ENCODE data around the gene IBTK.

DNA sequence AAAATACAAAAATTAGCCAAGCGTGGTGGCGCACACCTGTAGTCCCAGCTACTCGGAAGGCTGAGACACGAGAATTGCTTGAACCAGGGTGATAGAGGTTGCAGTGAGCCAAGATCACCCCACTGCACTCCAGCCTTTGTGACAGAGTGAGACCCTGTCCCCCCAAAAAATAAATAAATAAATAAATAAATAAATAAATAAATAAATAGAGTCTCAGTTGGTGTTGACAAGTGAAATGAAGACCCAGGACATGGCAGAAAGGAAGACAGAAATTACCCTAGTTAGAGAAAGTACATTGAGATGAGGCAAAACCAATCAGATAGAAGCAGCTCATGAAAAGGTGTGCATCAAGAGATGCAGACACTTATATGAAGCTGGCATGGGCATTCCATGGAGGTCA is 105.0 kb downstream of the IBTK start:
- TF ChIP-seq POLR2AphosphoS5 (IDR thresholded peaks at IDR 0.05), result no peak
- TF ChIP-seq, protein P1, sequence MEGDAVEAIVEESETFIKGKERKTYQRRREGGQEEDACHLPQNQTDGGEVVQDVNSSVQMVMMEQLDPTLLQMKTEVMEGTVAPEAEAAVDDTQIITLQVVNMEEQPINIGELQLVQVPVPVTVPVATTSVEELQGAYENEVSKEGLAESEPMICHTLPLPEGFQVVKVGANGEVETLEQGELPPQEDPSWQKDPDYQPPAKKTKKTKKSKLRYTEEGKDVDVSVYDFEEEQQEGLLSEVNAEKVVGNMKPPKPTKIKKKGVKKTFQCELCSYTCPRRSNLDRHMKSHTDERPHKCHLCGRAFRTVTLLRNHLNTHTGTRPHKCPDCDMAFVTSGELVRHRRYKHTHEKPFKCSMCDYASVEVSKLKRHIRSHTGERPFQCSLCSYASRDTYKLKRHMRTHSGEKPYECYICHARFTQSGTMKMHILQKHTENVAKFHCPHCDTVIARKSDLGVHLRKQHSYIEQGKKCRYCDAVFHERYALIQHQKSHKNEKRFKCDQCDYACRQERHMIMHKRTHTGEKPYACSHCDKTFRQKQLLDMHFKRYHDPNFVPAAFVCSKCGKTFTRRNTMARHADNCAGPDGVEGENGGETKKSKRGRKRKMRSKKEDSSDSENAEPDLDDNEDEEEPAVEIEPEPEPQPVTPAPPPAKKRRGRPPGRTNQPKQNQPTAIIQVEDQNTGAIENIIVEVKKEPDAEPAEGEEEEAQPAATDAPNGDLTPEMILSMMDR (IDR thresholded peaks at IDR 0.05), result no peak
- no peak for TF ChIP-seq EP300 (IDR thresholded peaks at IDR 0.05)
- no peak for TF ChIP-seq POLR2A (IDR thresholded peaks at IDR 0.05; ENCODE audit: low read depth)

All from esophagus muscularis mucosa (tissue), 4 donors.